Thymus (tissue), 14 donors: ENCODE measurements around the gene RNASE12. TPM values are rescaled to one million over a fixed set of nuclear protein-coding genes. Genes with fewer than 3 reads are reported as not detected.

ENCODE experiments used
- DNase-seq, 9 donors: peaks; one replicate each; pipeline ENCODE4 v3.0.0-alpha.2; 2013; ENCODE audit warnings: low spot score in 9 of 9, low read depth in 6 of 9, missing footprints in 1 of 9
- H3K27ac ChIP-seq, 2 donors: one replicate each; pipeline ENCODE4 v1.5.1; 2013; ENCODE audit warnings: control low read depth in 1 of 2, low read depth in 1 of 2, low read length in 1 of 2, mild to moderate bottlenecking in 1 of 2, moderate library complexity in 1 of 2
- H3K27me3 ChIP-seq, 2 donors: one replicate each; pipeline ENCODE4 v1.5.1; 2013; ENCODE audit warnings: low read length in 1 of 2; ENCODE audit not compliant: control insufficient read depth in 2 of 2, insufficient read depth in 1 of 2
- H3K36me3 ChIP-seq, 2 donors: one replicate each; pipeline ENCODE4 v1.5.1; 2013; ENCODE audit warnings: low read length in 1 of 2, mild to moderate bottlenecking in 1 of 2, moderate library complexity in 1 of 2; ENCODE audit not compliant: control insufficient read depth in 2 of 2, insufficient read depth in 2 of 2
- H3K4me1 ChIP-seq, 2 donors: one replicate each; pipeline ENCODE4 v1.5.1; 2013; ENCODE audit warnings: low read length in 2 of 2; ENCODE audit not compliant: control insufficient read depth in 2 of 2, insufficient read depth in 2 of 2
- H3K4me3 ChIP-seq, 2 donors: one replicate each; pipeline ENCODE4 v1.5.1; 2013; ENCODE audit warnings: low read length in 2 of 2, control low read depth in 1 of 2, mild to moderate bottlenecking in 1 of 2
- H3K9me3 ChIP-seq, 2 donors: one replicate each; pipeline ENCODE4 v1.5.1; 2013; ENCODE audit warnings: low read length in 1 of 2, mild to moderate bottlenecking in 1 of 2; ENCODE audit not compliant: control insufficient read depth in 2 of 2, insufficient read depth in 1 of 2
- WGBS: extraction: QIAGEN DNeasy Blood & Tissue Kit; methylation state at CpG from one replicate; pipeline ENCODE4 v1.1.7; 2013; 5-methylcytosine and 5-hydroxymethylcytosine counted together
- long read RNA-seq, 10 donors: transcript quantifications; one replicate each; lab custom pipeline, GENCODE V29; 2026
- polyA plus RNA-seq: library from polyadenylated mRNA; stranded (reverse); fragments of 200-250 nt; gene quantifications from one replicate; pipeline ENCODE4 v1.2.3, GENCODE V29; 2013
- total RNA-seq: library from RNA; stranded (reverse); fragments of 120-200 nt; gene quantifications from one replicate; pipeline ENCODE4 v1.2.4, GENCODE V29; 2013
- donor health status: healthy.

The RNASE12 gene, protein sequence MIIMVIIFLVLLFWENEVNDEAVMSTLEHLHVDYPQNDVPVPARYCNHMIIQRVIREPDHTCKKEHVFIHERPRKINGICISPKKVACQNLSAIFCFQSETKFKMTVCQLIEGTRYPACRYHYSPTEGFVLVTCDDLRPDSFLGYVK
- not detected for total RNA-seq
- polyA plus RNA-seq, result not detected
- long read RNA-seq, donor 1, result 0 reads
- long read RNA-seq, donor 2, result 0 reads
- long read RNA-seq, donor 3, result 0 reads
- long read RNA-seq, donor 4, result 0 reads
- long read RNA-seq, donor 5, result 0 reads
- long read RNA-seq, donor 6, result 0 reads
- long read RNA-seq, donor 7, result 0 reads
- long read RNA-seq, donor 8, result 0 reads
- long read RNA-seq, donor 9, result 0 reads
- long read RNA-seq, donor 10, result 0 reads

GRCh38 chr14:20591235-20591634, at the start of gene RNASE12:
Gene RNASE12 (minus strand): TSS chr14:20591376. CDS start chr14:20590723, 653 bp downstream.
- Histone ChIP-seq H3K36me3 (no peaks in the 10 kb centered on the region), H3K9me3 (no peaks in the 10 kb centered on the region), H3K4me3 (no peak within 1 kb of the TSS), H3K4me1 (no peaks in the 10 kb centered on the region), H3K27ac (no peak within 1 kb of the TSS), H3K27me3 (no peaks in the 10 kb centered on the region)
- no peak for DNase-seq
- 95% methylated on average over 4 of the region's 4 CpGs for WGBS

DNA sequence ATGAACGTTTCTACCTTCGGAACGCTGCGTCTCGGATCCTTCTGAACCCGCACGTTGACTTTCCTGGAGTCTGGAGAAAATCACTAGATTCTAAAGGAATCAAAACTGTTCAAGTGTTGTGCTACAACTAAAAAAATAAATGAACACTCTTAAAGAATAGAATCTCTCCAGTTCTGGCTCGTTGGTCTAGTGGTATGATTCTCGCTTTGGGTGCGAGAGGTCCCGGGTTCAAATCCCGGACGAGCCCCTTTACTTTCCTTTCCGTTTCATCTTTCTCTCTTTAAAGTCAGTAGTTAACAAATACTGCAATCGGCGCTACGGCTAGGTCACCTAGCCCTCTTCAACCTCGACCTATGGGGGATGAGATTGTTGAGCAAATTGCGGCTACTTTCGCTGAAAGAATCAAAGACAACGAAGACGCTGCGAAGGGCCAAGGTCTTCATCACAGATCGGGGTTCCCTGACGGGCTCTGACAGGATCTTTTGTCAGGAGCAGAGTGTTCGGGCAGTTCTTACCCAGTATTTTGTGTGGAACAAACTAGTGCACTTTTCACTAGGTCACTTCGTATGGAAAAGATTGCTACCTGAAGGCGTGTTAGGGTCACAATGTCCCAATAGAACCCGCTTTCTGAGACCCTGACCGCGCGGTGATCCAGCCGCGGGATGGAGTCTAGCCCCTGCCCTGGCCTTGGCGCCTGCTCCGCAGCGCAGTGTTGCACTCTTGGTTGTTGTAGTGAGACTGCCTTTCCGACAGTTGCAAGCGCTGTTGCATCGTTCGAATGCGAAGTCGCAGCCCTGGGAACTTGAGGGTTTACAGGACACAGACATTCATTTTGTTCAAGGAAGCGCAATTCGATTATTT, 41.9 kb upstream of the RNASE12 start:
- Histone ChIP-seq H3K4me1 (peaks cover 4 to 15% of the 10 kb centered on the region in 2 donors), H3K4me3 (peak overlapping the region in 1 of 2 donors; percentile 35), H3K9me3 (peaks cover 4% of the 10 kb centered on the region in 2 donors), H3K36me3 (no peaks in the 10 kb centered on the region), H3K27me3 (peaks cover 35 to 67% of the 10 kb centered on the region in 2 donors), H3K27ac (no peak overlapping the region)
- DNase-seq, result peak in 2 of 9 donors; percentile 31 to 44
- 9% methylated on average over 45 of the region's 45 CpGs for WGBS

- Histone ChIP-seq H3K36me3 (no peaks in the 10 kb centered on the region), H3K9me3 (peaks cover 4% of the 10 kb centered on the region in 2 donors), H3K27ac (no peak overlapping the region), H3K4me3 (peak overlapping the region in 1 of 2 donors; percentile 35), H3K27me3 (peaks cover 36 to 71% of the 10 kb centered on the region in 2 donors), H3K4me1 (peaks cover 4 to 15% of the 10 kb centered on the region in 2 donors)
- WGBS, result under 1% methylated on average over 19 of the region's 19 CpGs
- no peak for DNase-seq
Measured at GRCh38 chr14:20632448-20632830, 41.3 kb upstream of the RNASE12 start.

- peak overlapping the region in 1 of 2 donors; percentile 35 for H3K4me3 ChIP-seq
- peaks cover 41 to 73% of the 10 kb centered on the region in 2 donors for H3K27me3 ChIP-seq
- H3K9me3 ChIP-seq, result peaks cover 4% of the 10 kb centered on the region in 2 donors
- H3K27ac ChIP-seq, result no peak overlapping the region
- DNase-seq, result no peak
- no peaks in the 10 kb centered on the region for H3K36me3 ChIP-seq
- peaks cover 4 to 15% of the 10 kb centered on the region in 2 donors for H3K4me1 ChIP-seq
- 3% methylated on average over 18 of the region's 18 CpGs for WGBS
Measured at GRCh38 chr14:20631880-20632389, 40.8 kb upstream of the RNASE12 start.

DNA sequence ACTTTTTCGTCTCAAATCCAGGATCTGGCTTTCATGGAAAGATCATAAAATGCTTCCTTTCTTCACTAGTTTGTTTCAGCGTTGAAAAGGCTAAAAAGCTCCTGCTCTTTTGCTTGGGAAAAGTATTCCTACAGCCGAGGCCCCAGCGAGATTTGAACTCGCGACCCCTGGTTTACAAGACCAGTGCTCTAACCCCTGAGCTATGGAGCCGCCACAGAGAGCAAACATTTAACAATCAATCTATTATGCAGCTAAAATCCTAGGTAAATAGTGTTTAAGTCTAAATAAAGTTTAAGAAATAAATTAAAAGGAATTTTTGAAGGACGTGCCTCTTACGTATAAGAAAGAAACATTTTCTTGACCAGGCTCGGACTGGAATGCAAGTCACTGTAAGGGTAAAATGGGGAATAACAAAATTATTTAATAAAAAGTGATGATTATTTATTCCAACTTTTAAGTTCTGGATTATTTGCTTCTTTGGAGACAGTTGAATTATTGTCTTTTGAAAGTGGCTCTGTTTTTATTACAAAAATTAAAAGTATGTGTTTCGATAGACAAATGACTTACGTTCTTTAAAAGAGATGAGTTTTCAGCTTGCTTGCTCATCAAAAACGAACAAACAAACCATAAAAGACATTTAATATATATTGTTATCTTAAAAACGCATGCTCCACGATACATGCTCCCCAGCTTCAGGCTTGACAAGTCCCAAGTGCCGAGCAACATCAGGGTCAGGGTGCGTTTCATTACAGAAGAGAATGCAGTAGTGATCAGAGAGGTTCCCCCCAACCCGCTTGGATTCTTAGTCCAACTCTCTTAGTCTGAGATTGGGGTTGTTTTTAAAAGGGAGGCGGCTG, 40.1 kb upstream of the RNASE12 start:
- Histone ChIP-seq H3K9me3 (peaks cover 4% of the 10 kb centered on the region in 2 donors), H3K4me3 (peak overlapping the region in 1 of 2 donors; percentile 20), H3K4me1 (peaks cover 4 to 15% of the 10 kb centered on the region in 2 donors), H3K36me3 (no peaks in the 10 kb centered on the region), H3K27ac (no peak overlapping the region), H3K27me3 (peaks cover 46 to 80% of the 10 kb centered on the region in 2 donors)
- DNase-seq, result peak in 1 of 9 donors; percentile 40
- WGBS, result 3% methylated on average over 19 of the region's 19 CpGs

DNA sequence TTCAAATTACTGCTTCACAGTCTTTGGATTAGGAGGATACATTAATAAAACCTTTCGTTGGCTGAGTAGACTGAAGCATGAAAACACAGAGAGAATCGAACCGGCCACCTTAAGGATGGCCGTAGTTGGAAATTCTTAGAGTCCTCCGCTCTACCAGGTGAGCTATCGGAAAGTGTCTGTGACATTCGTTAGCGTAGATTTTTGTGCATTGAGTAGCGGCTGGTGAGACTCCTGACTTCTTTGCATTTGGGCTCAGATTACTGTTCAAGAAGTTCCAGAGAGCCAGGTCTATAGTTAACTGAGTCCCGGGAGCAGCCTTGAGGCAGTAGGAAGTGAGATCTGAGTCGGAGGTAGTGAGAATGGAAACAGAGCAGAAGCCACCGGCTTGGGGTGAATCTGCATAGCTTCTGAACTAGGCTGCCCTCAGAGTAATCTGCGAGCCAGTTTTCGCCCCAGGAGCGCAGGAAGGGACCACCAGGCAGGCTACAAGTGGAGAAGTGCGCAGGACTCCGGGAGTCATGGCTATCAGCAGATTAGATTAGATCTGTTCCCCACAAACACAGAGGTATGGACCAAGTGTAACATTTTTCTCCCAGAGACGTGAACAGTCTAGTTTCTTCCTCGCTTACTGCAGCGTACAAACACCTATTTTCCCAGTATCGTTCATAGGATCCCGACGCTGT, 39.3 kb upstream of the RNASE12 start:
- H3K4me1 ChIP-seq, result peaks cover 4 to 15% of the 10 kb centered on the region in 2 donors
- H3K9me3 ChIP-seq, result peaks cover 4% of the 10 kb centered on the region in 2 donors
- H3K4me3 ChIP-seq, result peak overlapping the region in 1 of 2 donors; percentile 8
- no peak overlapping the region for H3K27ac ChIP-seq
- DNase-seq, result peak in 1 of 9 donors; percentile 33
- 4% methylated on average over 23 of the region's 23 CpGs for WGBS
- peaks cover 46 to 87% of the 10 kb centered on the region in 2 donors for H3K27me3 ChIP-seq
- H3K36me3 ChIP-seq, result no peaks in the 10 kb centered on the region

DNA sequence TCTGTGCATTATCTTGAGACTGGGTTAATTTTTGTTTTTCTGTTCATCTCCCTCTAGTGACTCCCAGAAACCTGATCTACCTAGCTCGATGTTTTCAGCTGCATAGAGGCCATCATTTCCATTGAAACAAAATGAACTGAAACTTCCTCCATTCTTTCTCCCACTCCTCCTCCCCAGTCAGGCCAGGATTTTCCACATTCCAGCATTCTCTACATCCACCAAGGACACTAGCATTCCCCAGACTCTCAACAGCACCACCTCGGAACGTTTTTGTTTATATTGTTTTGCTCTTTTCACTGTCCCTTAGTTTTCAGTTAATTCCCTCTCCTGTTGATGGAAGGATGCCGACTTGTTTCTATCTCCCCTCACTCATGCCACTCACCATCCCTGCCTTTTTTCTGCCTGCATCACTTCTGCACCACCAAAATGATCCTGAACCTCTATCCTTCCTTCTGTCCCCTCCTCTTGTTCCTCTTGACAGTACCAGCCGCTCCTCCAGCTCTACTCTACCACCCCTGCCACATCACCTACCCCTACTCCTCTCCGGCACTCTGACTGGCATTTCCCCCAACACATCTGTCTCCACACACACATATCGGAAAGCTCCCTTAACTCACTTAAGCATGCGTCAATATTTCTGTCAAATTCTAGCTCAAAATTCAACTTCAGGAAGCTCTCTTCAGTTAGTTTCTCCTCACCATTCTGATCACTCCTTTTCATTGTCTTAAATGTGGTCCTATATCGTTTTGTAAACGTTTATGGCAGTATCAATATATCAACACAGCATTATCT, 37.1 kb upstream of the RNASE12 start:
- 58% methylated on average over 10 of the region's 10 CpGs for WGBS
- Histone ChIP-seq H3K4me1 (peaks cover 6 to 15% of the 10 kb centered on the region in 2 donors), H3K4me3 (no peak overlapping the region), H3K9me3 (peaks cover 0 to 2% of the 10 kb centered on the region in 2 donors), H3K27me3 (peaks cover 48 to 97% of the 10 kb centered on the region in 2 donors), H3K27ac (no peak overlapping the region), H3K36me3 (no peaks in the 10 kb centered on the region)
- DNase-seq, result no peak
